Loucy (cell line): ENCODE measurements around the gene CUL2.
A peak's percentile ranks its signal among the peaks of the same experiment; 100 is the strongest.

Experiments
- H2AFZ ChIP-seq: fragments of 200-600 bp; sonication (generic); 2 replicates; pipeline ENCODE4 v1.6.0; 2016; ENCODE audit warnings: antibody characterized with exemption, mild to moderate bottlenecking, low read length, moderate library complexity
- H3F3A ChIP-seq: fragments of 200-600 bp; 2 replicates; pipeline ENCODE4 v1.6.0; 2016; ENCODE audit warnings: antibody characterized with exemption, low read depth, mild to moderate bottlenecking
- H3K27me3 ChIP-seq: fragments of 200-600 bp; sonication (generic); 2 replicates; pipeline ENCODE4 v1.6.1; 2014; ENCODE audit warnings: low read length, mild to moderate bottlenecking; ENCODE audit not compliant: insufficient read depth, poor library complexity, severe bottlenecking
- H3K36me3 ChIP-seq: fragments of 200-600 bp; sonication (generic); 2 replicates; pipeline ENCODE4 v1.6.1; 2016; ENCODE audit warnings: low read length; ENCODE audit not compliant: insufficient read depth
- H3K4me1 ChIP-seq: fragments of 200-600 bp; sonication (generic); 2 replicates; pipeline ENCODE4 v1.5.1; 2014; ENCODE audit warnings: low read length, mild to moderate bottlenecking; ENCODE audit not compliant: insufficient read depth, poor library complexity, severe bottlenecking
- H3K4me2 ChIP-seq: fragments of 200-600 bp; sonication (generic); 2 replicates; pipeline ENCODE4 v1.6.0; 2014; ENCODE audit warnings: antibody characterized with exemption, low read length, low read depth, mild to moderate bottlenecking; ENCODE audit not compliant: poor library complexity, severe bottlenecking
- H3K4me3 ChIP-seq: fragments of 200-600 bp; sonication (generic); 2 replicates; pipeline ENCODE4 v1.5.1; 2014; ENCODE audit warnings: low read length, mild to moderate bottlenecking, mixed read lengths; ENCODE audit not compliant: poor library complexity, severe bottlenecking
- H3K79me2 ChIP-seq: fragments of 200-600 bp; sonication (generic); 2 replicates; pipeline ENCODE4 v1.6.1; 2014; ENCODE audit warnings: low read length; ENCODE audit not compliant: insufficient read depth
- H3K9ac ChIP-seq: fragments of 200-600 bp; sonication (generic); 2 replicates; pipeline ENCODE4 v1.6.0; 2014; ENCODE audit warnings: mild to moderate bottlenecking, low read depth, low read length, moderate library complexity; ENCODE audit not compliant: poor library complexity, severe bottlenecking
- H3K9me2 ChIP-seq: fragments of 200-600 bp; sonication (generic); replicated peaks from 2 replicates; pipeline ENCODE4 v1.6.1; 2016; ENCODE audit warnings: low read depth, low read length, mixed read lengths
- H3K9me3 ChIP-seq: fragments of 200-600 bp; sonication (generic); 2 replicates; pipeline ENCODE4 v1.6.1; 2014; ENCODE audit warnings: mild to moderate bottlenecking, antibody characterized with exemption, low read length, low read depth; ENCODE audit not compliant: insufficient read depth
- H4K20me1 ChIP-seq: fragments of 200-600 bp; sonication (generic); 2 replicates; pipeline ENCODE4 v1.6.0; 2014; ENCODE audit warnings: antibody characterized with exemption, low read length, mild to moderate bottlenecking; ENCODE audit not compliant: insufficient read depth, poor library complexity, severe bottlenecking
- EZH2phosphoT487 ChIP-seq: fragments of 200-600 bp; IDR thresholded peaks from 2 replicates; pipeline ENCODE4 v1.6.1; 2018; ENCODE audit warnings: antibody characterized with exemption, mild to moderate bottlenecking, moderate library complexity, borderline replicate concordance
- TF ChIP-seq, protein P1 (sequence below): fragments of 200-600 bp; sonication (generic); conservative IDR thresholded peaks from 2 replicates; pipeline ENCODE4 v1.5.1; 2014; ENCODE audit warnings: mild to moderate bottlenecking, antibody characterized with exemption, low read length

The CUL2 gene

DNA sequence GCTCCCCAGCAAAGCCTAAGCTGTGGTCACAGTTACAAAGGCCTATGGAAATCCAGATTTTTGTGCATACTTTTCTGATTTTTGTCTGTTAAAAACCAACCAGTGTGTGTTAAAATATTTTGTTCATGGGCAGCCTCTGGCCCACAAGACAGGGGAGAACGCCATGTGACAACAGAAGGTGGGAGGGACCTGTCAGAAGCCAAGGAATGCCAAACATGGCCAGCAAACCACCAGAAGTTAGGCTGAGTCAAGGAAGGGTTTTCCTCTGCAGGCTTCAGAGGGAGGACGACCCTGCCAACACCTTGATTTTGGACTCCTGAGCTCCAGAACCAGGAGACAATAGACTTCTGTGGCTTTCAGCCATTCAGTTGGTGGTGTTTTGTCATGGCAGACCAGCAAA, 127.3 kb downstream of the CUL2 start:
- H3K4me2 ChIP-seq: no peak overlapping the region
- H3K79me2 ChIP-seq: no peaks in the 10 kb centered on the region
- H3K9ac ChIP-seq: no peak overlapping the region

DNA sequence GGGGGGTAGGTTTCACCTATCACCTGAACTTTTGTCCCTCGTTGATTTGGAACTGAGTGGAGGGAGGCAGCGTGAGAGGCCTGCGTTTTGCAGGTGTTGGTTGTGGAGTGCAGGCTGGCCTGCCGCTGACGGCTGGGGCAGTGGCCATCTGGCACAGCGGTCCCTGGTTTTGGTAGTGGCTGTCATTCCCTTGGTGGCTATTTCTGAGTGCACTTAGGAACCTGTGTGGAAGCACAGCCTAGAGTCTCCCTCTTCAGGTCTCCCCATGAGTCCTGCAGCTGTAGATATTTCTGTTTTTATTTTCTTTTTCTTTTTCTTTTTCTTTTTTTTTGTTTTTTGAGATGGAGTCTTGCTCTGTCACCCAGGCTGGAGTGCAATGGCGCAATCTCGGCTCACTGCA, 129.2 kb downstream of the CUL2 start:
- H3K9me3 ChIP-seq: no peaks in the 10 kb centered on the region
- H3K36me3 ChIP-seq: no peaks in the 10 kb centered on the region
- no peak overlapping the region for H3K9ac ChIP-seq
- peaks cover 4% of the 10 kb centered on the region for H3K4me1 ChIP-seq
- H3K79me2 ChIP-seq: no peaks in the 10 kb centered on the region
- H3F3A ChIP-seq: no peaks in the 10 kb centered on the region
- H2AFZ ChIP-seq: no peak overlapping the region
- no peak overlapping the region for H3K4me3 ChIP-seq
- H3K4me2 ChIP-seq: no peak overlapping the region
- no peaks in the 10 kb centered on the region for H4K20me1 ChIP-seq
- no peaks in the 10 kb centered on the region for H3K27me3 ChIP-seq
- TF ChIP-seq, protein P1, sequence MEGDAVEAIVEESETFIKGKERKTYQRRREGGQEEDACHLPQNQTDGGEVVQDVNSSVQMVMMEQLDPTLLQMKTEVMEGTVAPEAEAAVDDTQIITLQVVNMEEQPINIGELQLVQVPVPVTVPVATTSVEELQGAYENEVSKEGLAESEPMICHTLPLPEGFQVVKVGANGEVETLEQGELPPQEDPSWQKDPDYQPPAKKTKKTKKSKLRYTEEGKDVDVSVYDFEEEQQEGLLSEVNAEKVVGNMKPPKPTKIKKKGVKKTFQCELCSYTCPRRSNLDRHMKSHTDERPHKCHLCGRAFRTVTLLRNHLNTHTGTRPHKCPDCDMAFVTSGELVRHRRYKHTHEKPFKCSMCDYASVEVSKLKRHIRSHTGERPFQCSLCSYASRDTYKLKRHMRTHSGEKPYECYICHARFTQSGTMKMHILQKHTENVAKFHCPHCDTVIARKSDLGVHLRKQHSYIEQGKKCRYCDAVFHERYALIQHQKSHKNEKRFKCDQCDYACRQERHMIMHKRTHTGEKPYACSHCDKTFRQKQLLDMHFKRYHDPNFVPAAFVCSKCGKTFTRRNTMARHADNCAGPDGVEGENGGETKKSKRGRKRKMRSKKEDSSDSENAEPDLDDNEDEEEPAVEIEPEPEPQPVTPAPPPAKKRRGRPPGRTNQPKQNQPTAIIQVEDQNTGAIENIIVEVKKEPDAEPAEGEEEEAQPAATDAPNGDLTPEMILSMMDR: peak; percentile 34; the same call in 1 of the 2 replicates
- no peak for TF ChIP-seq EZH2phosphoT487
- H3K9me2 ChIP-seq: no peaks in the 10 kb centered on the region

More for the DNA sequence above, 127.3 kb downstream of the CUL2 start:
- Histone ChIP-seq H3K9me3 (no peaks in the 10 kb centered on the region), H3K4me3 (no peak overlapping the region), H3K27me3 (no peaks in the 10 kb centered on the region), H3K4me1 (peaks cover 4% of the 10 kb centered on the region), H3K36me3 (no peaks in the 10 kb centered on the region), H3F3A (no peaks in the 10 kb centered on the region), H2AFZ (no peak overlapping the region; the same call in 1 of the 2 replicates), H3K9me2 (no peaks in the 10 kb centered on the region), H4K20me1 (no peaks in the 10 kb centered on the region)
- TF ChIP-seq, protein P1: no peak

DNA sequence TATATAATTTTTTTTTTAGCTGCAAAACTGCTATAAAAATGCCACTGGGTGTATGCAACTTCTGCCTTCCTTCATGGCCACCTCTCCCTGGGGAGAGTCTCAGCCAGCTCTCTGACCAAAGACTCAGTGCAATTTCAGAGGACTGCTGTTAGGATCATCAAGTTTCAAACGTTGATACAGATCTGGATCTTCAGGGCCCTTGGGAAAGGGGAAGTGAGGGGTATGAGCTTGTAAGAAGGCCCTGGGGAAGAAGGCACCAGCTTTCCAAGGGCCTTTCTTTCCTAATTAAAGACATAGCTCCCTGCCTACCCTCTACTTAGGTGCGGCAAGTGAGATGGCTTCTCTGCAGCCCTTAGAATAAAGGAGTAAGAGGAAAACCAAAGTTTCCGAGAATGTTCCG, 130.4 kb downstream of the CUL2 start:
- Histone ChIP-seq H3K9ac (no peak overlapping the region), H3F3A (no peaks in the 10 kb centered on the region), H3K9me2 (no peaks in the 10 kb centered on the region), H3K4me2 (no peak overlapping the region), H3K4me3 (no peak overlapping the region), H3K36me3 (no peaks in the 10 kb centered on the region), H4K20me1 (no peaks in the 10 kb centered on the region), H3K9me3 (no peaks in the 10 kb centered on the region), H2AFZ (no peak overlapping the region; the same call in 1 of the 2 replicates), H3K79me2 (no peaks in the 10 kb centered on the region), H3K4me1 (peaks cover 4% of the 10 kb centered on the region), H3K27me3 (no peaks in the 10 kb centered on the region)
- TF ChIP-seq, protein P1: no peak
- no peak for TF ChIP-seq EZH2phosphoT487
